Measurements from ENCODE around the gene JARID2. TPM values are rescaled to one million over a fixed set of nuclear protein-coding genes. Genes with fewer than 3 reads are reported as not detected.

Gene JARID2
- total and polyA plus RNA-seq, 4 donors, result 3.8 to 14.8 (median 12.0) TPM

DNA sequence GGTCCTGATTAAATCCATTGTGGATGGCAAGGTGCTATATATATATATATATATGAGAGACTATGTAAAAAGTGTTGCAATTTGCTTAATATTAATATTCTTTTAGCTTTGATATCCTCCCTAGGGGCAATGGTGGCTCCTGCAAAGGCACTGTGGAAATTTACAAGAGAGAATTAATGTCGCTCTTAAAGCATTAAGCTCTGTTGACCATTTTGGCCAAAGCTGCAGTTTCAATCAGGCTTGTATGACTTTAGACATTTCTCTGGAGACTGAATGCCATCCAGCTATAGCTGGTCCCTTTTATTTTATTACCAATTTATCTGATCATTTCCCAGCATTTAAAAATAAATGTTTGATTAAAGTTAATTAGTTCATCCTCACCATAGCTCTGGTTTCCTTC lies 155.3 kb downstream of the JARID2 start:
- TF ChIP-seq, protein P1, sequence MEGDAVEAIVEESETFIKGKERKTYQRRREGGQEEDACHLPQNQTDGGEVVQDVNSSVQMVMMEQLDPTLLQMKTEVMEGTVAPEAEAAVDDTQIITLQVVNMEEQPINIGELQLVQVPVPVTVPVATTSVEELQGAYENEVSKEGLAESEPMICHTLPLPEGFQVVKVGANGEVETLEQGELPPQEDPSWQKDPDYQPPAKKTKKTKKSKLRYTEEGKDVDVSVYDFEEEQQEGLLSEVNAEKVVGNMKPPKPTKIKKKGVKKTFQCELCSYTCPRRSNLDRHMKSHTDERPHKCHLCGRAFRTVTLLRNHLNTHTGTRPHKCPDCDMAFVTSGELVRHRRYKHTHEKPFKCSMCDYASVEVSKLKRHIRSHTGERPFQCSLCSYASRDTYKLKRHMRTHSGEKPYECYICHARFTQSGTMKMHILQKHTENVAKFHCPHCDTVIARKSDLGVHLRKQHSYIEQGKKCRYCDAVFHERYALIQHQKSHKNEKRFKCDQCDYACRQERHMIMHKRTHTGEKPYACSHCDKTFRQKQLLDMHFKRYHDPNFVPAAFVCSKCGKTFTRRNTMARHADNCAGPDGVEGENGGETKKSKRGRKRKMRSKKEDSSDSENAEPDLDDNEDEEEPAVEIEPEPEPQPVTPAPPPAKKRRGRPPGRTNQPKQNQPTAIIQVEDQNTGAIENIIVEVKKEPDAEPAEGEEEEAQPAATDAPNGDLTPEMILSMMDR (IDR thresholded peaks at IDR 0.05; ENCODE audit: control extremely low read depth, extremely low read depth), result no peak
- no peak for DNase-seq
- peak overlapping the region in 1 of 2 donors; percentile 47 for H3K27ac ChIP-seq (ENCODE audit: low read depth in 1 of 2, low read length in 1 of 2)
- H3K36me3 ChIP-seq (ENCODE audit: control insufficient read depth in 4 of 4, insufficient read depth in 4 of 4, low read length in 4 of 4), result no peaks in the 10 kb centered on the region
- no peaks in the 10 kb centered on the region for H3K27me3 ChIP-seq (ENCODE audit: control insufficient read depth in 3 of 3, insufficient read depth in 3 of 3, low read length in 2 of 3)
- ATAC-seq (ENCODE audit: insufficient read depth, low FRiP score), result no peak
- H3K9ac ChIP-seq (ENCODE audit: insufficient read depth in 1 of 2, low read length in 2 of 2), result no peak overlapping the region
- WGBS, 2 donors, result 75 to 100% methylated on average over 1 of the region's 1 CpG
- peaks cover 13 to 45% (median 28%) of the 10 kb centered on the region in 5 donors for H3K4me1 ChIP-seq (ENCODE audit: control insufficient read depth in 5 of 5, insufficient read depth in 5 of 5, low read length in 5 of 5)
- H3K4me3 ChIP-seq, result no peak overlapping the region
- H3K9me3 ChIP-seq (ENCODE audit: control insufficient read depth in 4 of 4, insufficient read depth in 3 of 4, low read length in 3 of 4), result peaks cover 0 to 1% (median 0%) of the 10 kb centered on the region in 4 donors

DNA sequence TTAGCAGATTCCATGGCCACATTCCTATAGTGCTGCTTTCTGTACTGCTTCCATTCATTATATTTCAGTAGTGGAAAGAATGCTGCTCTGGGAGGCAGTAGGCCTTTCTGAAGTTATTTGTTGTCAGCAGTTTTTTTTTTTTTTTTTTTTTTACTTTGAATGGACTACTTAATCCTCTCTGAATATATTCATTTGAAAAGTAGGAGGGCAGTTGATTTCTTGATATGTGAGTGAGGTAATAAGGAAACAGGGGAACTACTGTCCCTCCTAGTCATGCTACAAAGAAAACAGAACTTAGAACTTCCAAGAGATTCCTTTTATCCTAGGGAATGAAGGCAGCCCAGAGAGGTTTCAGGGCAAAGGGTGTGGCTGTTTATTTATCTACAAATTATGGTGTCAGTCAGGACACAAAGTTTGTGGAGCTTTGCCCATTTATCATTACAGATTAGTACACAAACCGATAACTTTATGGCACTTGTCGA lies 155.9 kb downstream of the JARID2 start:
- 64 to 83% methylated on average over 2 of the region's 2 CpGs for WGBS, 2 donors
- no peaks in the 10 kb centered on the region for H3K36me3 ChIP-seq (ENCODE audit: control insufficient read depth in 4 of 4, insufficient read depth in 4 of 4, low read length in 4 of 4)
- H3K9ac ChIP-seq (ENCODE audit: insufficient read depth in 1 of 2, low read length in 2 of 2), result no peak overlapping the region
- TF ChIP-seq, protein P1 (IDR thresholded peaks at IDR 0.05; ENCODE audit: control extremely low read depth, extremely low read depth), result no peak
- H3K4me3 ChIP-seq, result no peak overlapping the region
- peaks cover 0 to 1% (median 0%) of the 10 kb centered on the region in 4 donors for H3K9me3 ChIP-seq (ENCODE audit: control insufficient read depth in 4 of 4, insufficient read depth in 3 of 4, low read length in 3 of 4)
- DNase-seq, result peak in 1 of 3 donors; percentile 38
- no peaks in the 10 kb centered on the region for H3K27me3 ChIP-seq (ENCODE audit: control insufficient read depth in 3 of 3, insufficient read depth in 3 of 3, low read length in 2 of 3)
- peaks cover 13 to 45% (median 28%) of the 10 kb centered on the region in 5 donors for H3K4me1 ChIP-seq (ENCODE audit: control insufficient read depth in 5 of 5, insufficient read depth in 5 of 5, low read length in 5 of 5)
- no peak for ATAC-seq (ENCODE audit: insufficient read depth, low FRiP score)
- peak overlapping the region in 1 of 2 donors; percentile 66 for H3K27ac ChIP-seq (ENCODE audit: low read depth in 1 of 2, low read length in 1 of 2)

DNA sequence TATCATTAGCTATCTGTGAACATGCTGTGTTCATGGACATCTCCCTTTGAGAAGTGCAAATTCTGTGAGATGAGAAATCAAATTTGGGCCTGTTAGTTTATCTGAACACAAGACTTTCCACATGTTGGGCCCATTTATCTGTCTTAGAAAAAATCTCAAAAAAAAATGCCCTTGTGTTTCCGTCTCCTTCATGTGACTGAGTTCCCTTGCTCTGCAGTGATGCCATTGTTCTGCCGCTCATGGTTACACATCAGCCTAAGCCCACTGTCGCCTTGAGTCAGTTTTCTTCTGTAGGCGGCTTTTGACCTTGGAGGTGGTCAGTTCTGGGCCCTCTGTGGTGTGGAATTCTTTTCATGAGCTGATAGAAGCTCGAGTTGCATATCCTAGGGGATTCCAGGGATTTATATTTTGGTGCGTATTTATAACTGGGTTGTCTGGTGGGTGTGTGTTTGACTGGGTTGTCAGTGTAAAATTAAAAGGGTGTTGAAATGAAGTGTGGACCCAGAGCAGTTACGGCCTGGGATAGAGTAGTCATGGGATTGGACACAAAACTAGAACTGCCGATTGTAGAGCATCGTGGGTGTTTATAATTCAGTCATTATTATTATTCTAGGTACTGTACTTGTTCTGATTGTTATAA lies 156.7 kb downstream of the JARID2 start:
- peak overlapping the region in 1 of 2 donors; percentile 66 for H3K27ac ChIP-seq (ENCODE audit: low read depth in 1 of 2, low read length in 1 of 2)
- WGBS, 2 donors, result 88 to 91% methylated on average over 9 of the region's 9 CpGs
- TF ChIP-seq, protein P1 (IDR thresholded peaks at IDR 0.05; ENCODE audit: control extremely low read depth, extremely low read depth), result no peak
- no peak overlapping the region for H3K9ac ChIP-seq (ENCODE audit: insufficient read depth in 1 of 2, low read length in 2 of 2)
- H3K4me3 ChIP-seq, result no peak overlapping the region
- peaks cover 0 to 1% (median 0%) of the 10 kb centered on the region in 4 donors for H3K9me3 ChIP-seq (ENCODE audit: control insufficient read depth in 4 of 4, insufficient read depth in 3 of 4, low read length in 3 of 4)
- no peaks in the 10 kb centered on the region for H3K27me3 ChIP-seq (ENCODE audit: control insufficient read depth in 3 of 3, insufficient read depth in 3 of 3, low read length in 2 of 3)
- ATAC-seq (ENCODE audit: insufficient read depth, low FRiP score), result no peak
- no peaks in the 10 kb centered on the region for H3K36me3 ChIP-seq (ENCODE audit: control insufficient read depth in 4 of 4, insufficient read depth in 4 of 4, low read length in 4 of 4)
- peaks cover 13 to 45% (median 28%) of the 10 kb centered on the region in 5 donors for H3K4me1 ChIP-seq (ENCODE audit: control insufficient read depth in 5 of 5, insufficient read depth in 5 of 5, low read length in 5 of 5)
- no peak for DNase-seq
